Muscle layer of duodenum (tissue), 2 donors: ENCODE results near the gene MTARC1.

Source experiments
- H3K27ac ChIP-seq: one replicate; pipeline ENCODE4 v1.7.0; 2013; ENCODE audit warnings: mild to moderate bottlenecking, low read length
- H3K27me3 ChIP-seq: one replicate; pipeline ENCODE4 v1.7.0; 2013; ENCODE audit warnings: low read depth, mild to moderate bottlenecking, control low read depth, low read length
- H3K36me3 ChIP-seq, 2 donors: one replicate each; pipeline ENCODE4 v1.7.0; 2013; ENCODE audit warnings: low read length in 2 of 2, control low read depth in 1 of 2, mild to moderate bottlenecking in 1 of 2; ENCODE audit not compliant: insufficient read depth in 2 of 2, control insufficient read depth in 1 of 2
- H3K4me1 ChIP-seq, 2 donors: one replicate each; pipeline ENCODE4 v1.7.0; 2013; ENCODE audit warnings: low read length in 2 of 2, mild to moderate bottlenecking in 2 of 2, control low read depth in 1 of 2, moderate library complexity in 1 of 2; ENCODE audit not compliant: insufficient read depth in 2 of 2, control insufficient read depth in 1 of 2
- H3K4me3 ChIP-seq, 2 donors: one replicate each; pipeline ENCODE4 v1.7.0; 2013; ENCODE audit warnings: low read length in 2 of 2, low read depth in 1 of 2, mild to moderate bottlenecking in 1 of 2
- H3K9me3 ChIP-seq, 2 donors: one replicate each; pipeline ENCODE4 v1.7.0; 2013; ENCODE audit warnings: low read length in 2 of 2, control low read depth in 1 of 2, mild to moderate bottlenecking in 1 of 2; ENCODE audit not compliant: control insufficient read depth in 1 of 2
- donor health status: healthy.

MTARC1 gene

DNA sequence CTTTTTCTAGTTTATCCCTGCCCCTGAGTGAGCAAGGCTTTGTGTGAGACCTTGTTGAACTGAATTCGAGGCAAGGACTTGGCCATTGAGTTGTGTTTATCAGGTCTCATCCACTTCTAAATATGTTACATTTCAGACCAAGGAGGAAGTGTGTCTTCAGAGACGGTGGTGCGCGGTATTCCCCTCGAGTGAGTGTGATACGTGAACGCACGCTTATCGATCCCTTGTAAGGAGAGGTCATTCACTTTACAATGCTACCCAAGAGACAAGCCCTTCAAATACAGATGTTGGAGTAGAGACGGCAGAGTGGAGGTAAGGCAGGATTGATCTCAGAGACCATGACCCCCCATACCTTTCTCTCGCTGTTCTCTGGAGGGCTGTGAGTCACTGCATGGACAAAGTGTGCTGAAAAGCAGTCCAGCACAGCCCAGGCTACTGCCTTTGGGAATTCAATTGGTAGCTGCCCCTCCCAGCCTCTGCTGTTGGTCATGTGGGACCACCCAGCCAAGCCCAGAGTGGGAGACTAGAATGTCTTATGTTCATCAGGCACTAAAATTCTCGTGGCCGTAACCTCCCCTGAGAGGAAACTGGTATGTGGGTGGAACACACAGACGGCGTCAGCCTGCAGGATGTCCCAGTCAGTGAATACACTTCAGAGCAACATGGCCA is 16.3 kb upstream of the MTARC1 start:
- Histone ChIP-seq H3K9me3 (no peaks in the 10 kb centered on the region), H3K4me3 (no peak overlapping the region), H3K4me1 (peaks cover 0 to 5% of the 10 kb centered on the region in 2 donors), H3K36me3 (peaks cover 8 to 15% of the 10 kb centered on the region in 2 donors), H3K27ac (no peak overlapping the region), H3K27me3 (no peaks in the 10 kb centered on the region)

DNA sequence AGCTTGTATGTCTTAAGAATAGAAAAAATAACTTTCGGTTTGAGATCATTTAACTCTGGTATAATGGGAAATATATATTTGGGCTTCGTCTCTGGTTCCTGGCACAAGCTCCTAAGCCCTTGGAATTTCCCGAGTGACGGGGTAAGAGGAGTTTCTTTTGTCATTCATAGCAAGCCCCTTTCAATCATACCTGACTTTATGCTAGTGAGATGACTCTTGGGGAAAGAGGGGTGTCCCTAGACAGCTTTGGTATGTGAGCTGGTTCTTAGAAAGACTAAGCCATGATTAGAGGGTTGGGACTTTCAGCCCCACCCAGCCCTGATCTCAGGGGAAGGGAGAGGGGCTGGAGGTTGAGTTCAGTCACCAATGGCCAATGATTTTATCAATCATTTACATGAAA is 13.9 kb upstream of the MTARC1 start:
- H3K4me1 ChIP-seq = peaks cover 0 to 5% of the 10 kb centered on the region in 2 donors
- peaks cover 8 to 15% of the 10 kb centered on the region in 2 donors for H3K36me3 ChIP-seq
- H3K27me3 ChIP-seq = no peaks in the 10 kb centered on the region
- no peak overlapping the region for H3K4me3 ChIP-seq
- no peaks in the 10 kb centered on the region for H3K9me3 ChIP-seq
- no peak overlapping the region for H3K27ac ChIP-seq

DNA sequence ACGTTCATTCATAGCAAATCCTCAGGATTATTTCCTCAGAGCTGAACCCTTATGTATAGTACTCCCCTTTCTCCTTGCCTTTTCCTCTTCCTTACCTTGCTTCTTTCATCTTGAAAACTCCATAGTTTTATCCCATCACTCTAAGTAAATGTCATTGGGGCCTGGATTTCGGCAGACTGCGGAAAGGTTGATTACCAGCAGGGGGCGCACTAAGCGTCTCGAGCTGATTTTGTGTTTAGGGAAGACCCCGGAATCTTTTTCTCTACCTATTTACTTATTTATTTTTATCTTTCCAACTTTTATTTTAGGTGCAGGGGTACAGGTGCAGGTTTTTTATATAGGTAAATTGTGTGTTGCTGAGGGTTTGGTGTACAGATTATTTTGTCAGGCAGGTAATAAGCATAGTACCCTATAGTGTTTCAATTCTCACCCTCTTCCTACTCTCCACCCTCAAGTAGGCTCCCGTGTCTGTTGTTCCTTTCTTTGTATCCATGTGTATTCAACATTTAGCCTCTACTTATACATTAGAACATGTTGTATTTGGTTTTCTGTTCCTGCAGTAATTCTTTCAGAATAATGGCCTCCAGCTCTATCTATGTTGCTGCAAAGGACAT is 11.4 kb upstream of the MTARC1 start:
- Histone ChIP-seq H3K4me3 (no peak overlapping the region), H3K36me3 (peaks cover 9 to 12% of the 10 kb centered on the region in 2 donors)

DNA sequence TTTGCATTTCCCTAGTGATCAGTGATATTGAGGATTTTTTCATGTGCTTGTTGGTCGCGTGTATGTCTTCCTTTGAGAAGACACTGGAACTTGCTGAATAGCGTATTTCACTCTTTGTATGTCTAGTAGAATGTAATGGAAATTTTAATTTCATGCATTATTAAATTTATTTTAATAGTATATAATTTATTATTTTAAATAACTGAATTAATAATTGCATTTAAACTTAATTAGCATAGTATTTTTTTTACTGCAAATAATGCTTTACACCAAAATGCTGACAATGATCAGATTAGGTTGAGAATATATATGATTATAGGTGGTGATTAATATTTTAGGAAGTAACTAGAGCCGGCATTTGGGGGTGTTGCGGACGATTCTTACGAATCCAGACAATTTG is 10.5 kb upstream of the MTARC1 start:
- peaks cover 9 to 12% of the 10 kb centered on the region in 2 donors for H3K36me3 ChIP-seq
- no peaks in the 10 kb centered on the region for H3K9me3 ChIP-seq
- H3K4me3 ChIP-seq = no peak overlapping the region
- H3K27ac ChIP-seq = no peak overlapping the region
- no peaks in the 10 kb centered on the region for H3K27me3 ChIP-seq
- peaks cover 0 to 5% of the 10 kb centered on the region in 2 donors for H3K4me1 ChIP-seq

More for the DNA sequence above, 11.4 kb upstream of the MTARC1 start:
- H3K27ac ChIP-seq = no peak overlapping the region
- H3K27me3 ChIP-seq = no peaks in the 10 kb centered on the region
- H3K4me1 ChIP-seq = peaks cover 0 to 5% of the 10 kb centered on the region in 2 donors
- no peaks in the 10 kb centered on the region for H3K9me3 ChIP-seq

DNA sequence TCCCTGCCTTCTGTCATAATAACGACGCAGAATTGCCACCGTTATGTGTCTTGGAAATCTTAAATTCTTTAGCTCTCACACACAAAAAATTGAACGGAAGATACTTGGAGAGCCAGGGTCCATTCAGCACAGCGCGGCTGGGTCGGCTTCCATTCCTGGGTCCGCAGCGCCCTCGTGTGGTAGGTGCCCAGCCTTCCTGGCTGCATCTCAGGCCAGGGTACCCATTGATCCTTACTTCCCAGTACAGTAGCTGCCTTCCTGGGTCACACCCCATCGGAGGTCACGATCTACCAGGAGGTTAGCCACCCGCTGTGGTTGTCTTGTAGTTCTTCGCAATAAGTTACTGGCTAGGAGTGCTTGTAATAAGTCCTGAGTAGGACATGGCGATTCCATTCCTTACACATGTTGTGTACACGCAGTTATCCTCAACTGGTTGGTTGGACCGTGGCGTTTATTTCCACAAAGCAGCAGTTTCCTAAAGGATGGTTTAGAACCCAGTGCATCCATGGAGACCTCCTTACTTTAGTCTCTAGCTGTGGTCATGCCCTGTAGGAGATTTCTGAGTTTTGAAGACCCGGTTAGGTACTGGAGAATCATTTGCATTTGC is 9.9 kb upstream of the MTARC1 start:
- Histone ChIP-seq H3K9me3 (no peaks in the 10 kb centered on the region), H3K4me3 (no peak overlapping the region), H3K27me3 (no peaks in the 10 kb centered on the region), H3K36me3 (peaks cover 12% of the 10 kb centered on the region in 2 donors), H3K4me1 (peaks cover 0 to 5% of the 10 kb centered on the region in 2 donors), H3K27ac (no peak overlapping the region)

DNA sequence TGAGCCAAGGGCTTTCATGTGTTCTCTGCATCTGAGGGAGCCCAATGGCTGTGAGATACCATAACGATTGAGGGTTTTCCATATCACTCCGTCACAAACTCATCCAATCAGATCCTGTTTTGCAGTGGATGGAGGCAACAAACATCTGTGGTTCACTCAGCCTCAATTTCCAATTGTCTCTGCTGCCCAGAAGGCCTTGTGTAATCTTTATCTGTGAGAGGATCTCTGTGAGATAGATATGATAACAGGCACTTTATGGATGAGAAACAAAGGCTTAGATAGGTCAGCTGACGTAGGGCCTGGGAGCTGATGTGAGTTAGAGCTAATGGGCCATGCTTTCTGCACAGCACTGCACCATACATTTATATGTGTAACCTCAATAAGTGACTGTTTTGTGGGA is 3.3 kb upstream of the MTARC1 start:
- Histone ChIP-seq H3K27me3 (no peaks in the 10 kb centered on the region), H3K4me1 (peaks cover 0 to 11% of the 10 kb centered on the region in 2 donors), H3K27ac (no peak overlapping the region), H3K36me3 (peaks cover 12 to 20% of the 10 kb centered on the region in 2 donors), H3K9me3 (no peaks in the 10 kb centered on the region), H3K4me3 (no peak overlapping the region)

DNA sequence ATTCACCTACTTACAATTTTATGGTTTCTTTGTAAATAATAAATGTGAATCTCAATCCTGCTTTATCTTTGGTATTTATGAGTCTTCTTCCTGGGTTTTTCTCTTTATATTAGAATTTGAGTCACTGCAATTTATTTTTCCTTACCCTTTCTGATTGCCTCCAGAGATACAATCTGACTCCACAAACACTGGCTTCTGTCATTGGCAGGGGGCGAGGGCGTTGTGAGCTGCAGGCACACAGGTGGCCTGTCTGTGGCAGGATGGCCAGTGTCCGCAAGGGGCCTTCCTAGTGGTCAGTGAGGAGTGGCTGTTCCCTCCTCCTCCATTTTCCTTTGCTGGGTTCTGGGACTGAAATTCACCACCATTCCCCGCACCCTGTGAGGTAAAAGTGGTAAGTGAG is 2.0 kb upstream of the MTARC1 start:
- no peaks in the 10 kb centered on the region for H3K9me3 ChIP-seq
- H3K4me3 ChIP-seq = no peak overlapping the region
- H3K27ac ChIP-seq = no peak overlapping the region
- H3K27me3 ChIP-seq = no peaks in the 10 kb centered on the region
- H3K4me1 ChIP-seq = peaks cover 0 to 11% of the 10 kb centered on the region in 2 donors
- H3K36me3 ChIP-seq = peaks cover 10 to 20% of the 10 kb centered on the region in 2 donors

DNA sequence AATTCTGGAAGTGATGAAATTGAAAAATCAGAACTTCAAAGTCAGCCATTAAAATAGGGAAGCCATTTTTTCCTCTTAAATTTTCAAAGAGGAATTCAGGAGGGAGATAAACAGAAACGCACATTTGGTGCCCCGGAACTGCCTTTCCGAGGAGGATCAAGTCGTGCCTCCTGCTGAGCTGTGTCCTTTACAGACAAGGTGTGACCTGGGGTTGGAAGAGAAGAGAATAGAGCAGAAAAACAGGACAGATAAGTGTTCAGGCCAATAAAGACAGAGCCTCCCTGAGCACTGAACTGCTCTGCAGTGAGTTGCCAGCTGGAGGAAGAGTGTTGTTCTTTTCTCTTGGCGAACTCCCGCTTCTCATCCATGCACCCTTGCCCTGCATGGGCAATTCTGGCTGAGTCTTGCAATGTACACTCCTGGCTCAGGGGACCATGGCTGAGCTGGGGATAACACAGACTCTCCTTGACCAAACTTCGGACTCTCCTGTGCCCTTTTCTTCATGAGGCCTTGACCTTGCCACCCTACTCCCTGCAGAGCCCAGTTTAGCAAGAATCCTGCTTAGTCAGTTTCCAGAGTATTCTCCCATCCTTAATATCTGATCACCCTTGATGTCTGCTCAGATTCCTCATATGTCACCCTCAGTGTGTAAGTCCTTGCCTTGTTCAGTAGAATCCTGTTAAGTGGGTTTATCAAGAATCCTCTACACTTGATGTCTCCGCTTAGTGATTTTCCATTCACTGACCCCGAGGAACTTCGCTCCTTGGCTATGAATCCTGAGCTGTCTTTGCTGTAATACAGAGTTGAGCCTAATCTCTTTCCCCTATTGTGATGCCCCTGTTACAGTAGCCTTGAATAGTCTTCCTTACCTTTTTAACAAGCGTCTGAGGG is 1.3 kb upstream of the MTARC1 start:
- Histone ChIP-seq H3K4me3 (peak overlapping the region in 1 of 2 donors; percentile 84), H3K9me3 (no peaks in the 10 kb centered on the region), H3K4me1 (peaks cover 0 to 11% of the 10 kb centered on the region in 2 donors), H3K27ac (no peak overlapping the region), H3K36me3 (peaks cover 5 to 20% of the 10 kb centered on the region in 2 donors), H3K27me3 (no peaks in the 10 kb centered on the region)

DNA sequence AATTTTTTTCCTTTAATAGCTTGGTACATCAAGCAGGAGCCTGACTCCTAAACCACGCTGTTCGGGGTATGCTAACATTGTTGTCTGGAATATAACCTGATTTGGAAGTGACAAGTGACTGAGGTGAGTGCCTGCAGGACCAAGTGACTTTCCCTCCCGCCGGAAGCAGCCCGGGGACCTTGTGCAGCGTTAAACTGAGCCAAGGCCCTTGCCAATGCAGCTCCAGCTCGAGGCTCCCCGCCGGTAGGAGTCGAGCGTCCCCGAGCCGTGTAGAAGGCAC is 716 bp upstream of the MTARC1 start:
- Histone ChIP-seq H3K4me3 (peak overlapping the region; percentile 55 to 84), H3K36me3 (peaks cover 3 to 20% of the 10 kb centered on the region in 2 donors), H3K9me3 (no peaks in the 10 kb centered on the region), H3K4me1 (peaks cover 0 to 14% of the 10 kb centered on the region in 2 donors), H3K27ac (no peak overlapping the region), H3K27me3 (no peaks in the 10 kb centered on the region)

DNA sequence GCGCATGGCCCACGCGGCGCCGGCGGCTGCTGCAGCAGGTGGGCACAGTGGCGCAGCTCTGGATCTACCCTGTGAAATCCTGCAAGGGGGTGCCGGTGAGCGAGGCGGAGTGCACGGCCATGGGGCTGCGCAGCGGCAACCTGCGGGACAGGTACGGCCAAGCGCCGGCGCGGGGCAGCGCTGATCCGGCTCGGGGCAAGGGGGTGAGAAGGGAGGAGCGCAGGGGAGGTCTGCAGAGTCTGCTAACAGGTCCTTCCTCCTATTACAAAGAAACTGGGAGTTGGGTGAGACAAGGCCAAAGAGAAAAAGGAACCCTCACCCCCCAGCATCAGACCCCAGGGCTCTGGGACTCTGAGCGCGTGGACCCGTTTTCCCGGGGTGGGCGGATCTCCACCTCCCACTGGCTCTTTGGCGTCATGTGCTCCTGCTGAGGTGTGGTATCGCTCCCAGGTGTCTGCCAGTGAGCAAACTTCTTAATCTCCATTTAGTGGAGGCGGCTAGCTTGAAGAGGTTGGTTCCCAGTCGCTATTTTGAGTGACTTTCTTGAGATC is 431 bp downstream of the MTARC1 start:
- H3K4me1 ChIP-seq = peaks cover 0 to 22% of the 10 kb centered on the region in 2 donors
- peak overlapping the region; percentile 58 to 84 for H3K4me3 ChIP-seq
- no peaks in the 10 kb centered on the region for H3K9me3 ChIP-seq
- no peaks in the 10 kb centered on the region for H3K27me3 ChIP-seq
- no peak overlapping the region for H3K27ac ChIP-seq
- peaks cover 0 to 14% of the 10 kb centered on the region in 2 donors for H3K36me3 ChIP-seq

DNA sequence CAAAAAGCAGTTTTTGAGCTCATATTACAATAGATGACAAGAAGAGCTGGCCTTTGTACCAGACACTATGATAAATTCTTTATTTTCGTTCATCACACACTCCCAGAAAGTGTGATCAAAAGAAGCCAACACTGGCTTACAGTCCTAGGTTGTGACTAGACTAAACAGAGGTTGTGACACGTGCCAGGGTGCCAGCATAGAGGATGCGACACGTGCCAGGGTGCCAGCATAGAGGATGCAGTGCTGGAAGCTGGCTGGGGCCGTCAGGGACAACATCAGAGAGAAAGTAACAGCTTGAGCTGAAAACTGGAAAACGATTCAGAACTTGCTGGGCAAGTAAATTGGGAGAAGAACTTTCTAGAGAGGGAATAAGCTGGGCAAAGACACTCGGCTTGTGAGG is 2.2 kb downstream of the MTARC1 start:
- no peaks in the 10 kb centered on the region for H3K9me3 ChIP-seq
- H3K36me3 ChIP-seq = no peaks in the 10 kb centered on the region
- no peaks in the 10 kb centered on the region for H3K27me3 ChIP-seq
- no peak overlapping the region for H3K4me3 ChIP-seq
- H3K4me1 ChIP-seq = peaks cover 0 to 22% of the 10 kb centered on the region in 2 donors
- H3K27ac ChIP-seq = no peak overlapping the region
